HTR-8/SVneo (cell line): ENCODE results near the gene TRABD2B.
"Not testable (repeated sequence)": the region's sequence is repeated elsewhere in the genome, so short reads cannot be mapped to it uniquely, and the experiment has no call there.

Source experiments
- DNase-seq: peaks from one replicate; pipeline ENCODE4 v3.0.0; 2011; ENCODE audit warnings: low spot score, mixed read lengths; ENCODE audit not compliant: insufficient read length
- FAIRE-seq: peaks from 2 replicates; lab custom pipeline; 2011; peaks lifted over from hg19 to GRCh38; lab: Jason Lieb, UNC

TRABD2B gene

DNA sequence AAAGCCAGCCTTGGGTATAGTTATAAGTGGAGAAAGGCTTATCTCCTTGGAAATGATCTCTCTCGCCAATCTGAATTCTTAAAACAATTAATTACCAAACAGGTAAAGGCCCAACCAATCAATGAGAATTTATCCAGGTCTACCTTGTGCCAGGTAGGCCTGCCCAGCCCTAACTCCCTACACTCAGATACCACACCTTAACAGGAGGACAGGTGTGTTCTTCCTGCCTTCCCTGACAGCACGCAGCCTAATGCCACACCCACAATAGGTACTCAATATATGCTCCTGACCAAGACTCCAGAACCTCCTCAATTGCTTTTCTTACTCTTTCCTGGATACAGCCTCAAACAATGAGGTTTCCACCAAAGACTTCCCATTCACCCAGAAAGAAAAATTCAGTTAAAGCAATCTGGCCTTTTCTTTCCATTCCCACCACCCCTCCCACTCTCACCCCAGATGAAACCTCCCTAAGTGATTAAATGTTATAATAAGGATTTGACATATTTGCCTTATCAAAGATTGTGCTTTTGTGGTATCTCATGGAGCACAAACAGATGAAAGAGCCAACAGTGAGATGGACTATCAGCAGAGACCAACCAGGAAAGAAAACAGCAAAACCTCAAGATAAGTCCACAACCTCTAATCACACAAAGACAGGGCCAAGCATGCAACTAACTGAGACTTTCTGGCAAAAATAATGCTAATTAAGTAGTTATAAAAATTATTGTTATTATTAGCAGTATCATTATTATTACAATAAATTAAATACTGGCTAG is 25.6 kb downstream of the TRABD2B start:
- FAIRE-seq (no peak), DNase-seq (no peak)

DNA sequence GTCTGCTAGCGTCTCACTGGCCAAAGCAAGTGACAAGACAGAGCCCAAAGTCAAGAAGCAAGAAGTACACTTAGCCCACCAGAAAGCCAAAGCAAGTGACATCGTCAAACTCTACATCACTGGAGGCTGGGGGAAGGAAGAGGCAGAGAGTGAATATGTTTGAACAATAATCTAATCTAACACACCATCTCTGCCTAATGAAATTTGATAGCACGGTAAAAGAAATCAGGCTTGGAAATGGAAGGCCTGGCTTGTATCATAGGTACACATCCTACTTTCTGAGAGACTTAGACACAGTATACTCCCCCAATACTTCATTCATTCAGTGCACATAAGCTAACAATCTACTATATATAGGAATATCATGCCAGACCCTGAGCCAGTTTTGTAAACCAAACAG is 26.3 kb downstream of the TRABD2B start:
- FAIRE-seq (no peak), DNase-seq (no peak)

DNA sequence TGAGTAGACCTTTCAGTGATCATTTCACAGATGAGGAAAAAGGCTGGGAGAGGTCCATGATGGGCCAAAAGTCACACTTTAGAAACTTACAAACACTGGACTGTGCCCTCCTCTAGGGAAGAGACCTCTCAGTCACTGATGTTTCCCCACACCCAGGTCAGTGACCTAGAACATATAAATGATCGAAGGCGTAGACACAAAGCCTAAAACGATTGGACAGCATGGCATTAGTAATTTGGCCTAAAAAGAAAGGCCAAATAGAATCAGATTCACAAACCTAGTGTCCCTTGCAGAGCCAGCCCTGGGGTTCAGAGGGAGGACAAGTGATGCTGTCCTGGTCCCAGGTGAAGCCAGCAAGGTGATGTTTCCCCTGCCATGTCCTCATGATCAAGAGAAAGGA is 27.7 kb downstream of the TRABD2B start:
- no peak for FAIRE-seq
- DNase-seq, result no peak

DNA sequence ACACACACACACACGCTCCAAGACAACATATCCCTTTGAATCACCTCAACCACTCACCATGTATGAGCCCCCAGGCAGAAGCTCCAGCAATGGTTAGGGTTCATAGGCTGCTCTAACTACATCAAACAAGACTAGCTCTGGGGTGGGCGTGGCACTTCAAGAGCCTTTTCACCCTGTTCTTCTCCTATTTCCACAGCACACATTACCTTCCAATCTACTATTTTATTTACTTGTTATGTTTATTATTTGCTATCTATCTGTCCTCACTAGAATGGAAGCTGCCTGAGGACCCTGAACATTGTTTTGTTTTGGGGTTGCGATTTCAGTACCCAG is 28.7 kb downstream of the TRABD2B start:
- no peak for FAIRE-seq

DNA sequence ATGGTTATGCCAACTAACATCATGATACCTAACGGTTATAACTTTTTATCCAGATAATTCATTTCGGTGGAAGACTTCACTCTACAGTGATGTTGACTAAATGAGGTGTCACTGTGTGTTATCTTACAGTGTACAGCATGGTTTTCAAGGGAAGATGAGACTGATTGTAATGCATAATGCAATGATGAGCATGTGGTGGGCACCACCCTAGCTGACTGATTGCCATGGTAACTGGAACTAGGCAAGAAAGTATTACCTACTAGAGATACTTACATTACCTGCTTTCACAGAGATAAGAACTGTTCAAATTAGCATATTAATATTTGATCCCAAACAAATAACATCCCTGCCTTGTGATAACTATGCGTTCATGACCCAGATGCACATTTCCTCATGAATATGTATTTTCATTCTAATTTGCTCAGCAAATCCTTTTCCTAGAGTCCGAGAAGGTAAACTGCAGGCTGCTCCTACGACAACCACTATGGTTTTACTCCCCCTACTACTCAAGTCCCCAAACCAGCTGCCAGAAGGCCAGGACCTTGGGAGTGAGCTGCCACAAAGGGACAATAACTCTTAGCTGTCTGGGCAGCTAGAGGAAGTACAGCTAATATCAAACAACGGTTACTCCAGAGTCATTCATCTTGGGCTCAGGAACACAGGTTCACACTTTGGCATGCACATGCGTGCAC is 29.2 kb downstream of the TRABD2B start:
- DNase-seq (no peak), FAIRE-seq (no peak)

More for the DNA sequence above, 28.7 kb downstream of the TRABD2B start:
- DNase-seq, result no peak

DNA sequence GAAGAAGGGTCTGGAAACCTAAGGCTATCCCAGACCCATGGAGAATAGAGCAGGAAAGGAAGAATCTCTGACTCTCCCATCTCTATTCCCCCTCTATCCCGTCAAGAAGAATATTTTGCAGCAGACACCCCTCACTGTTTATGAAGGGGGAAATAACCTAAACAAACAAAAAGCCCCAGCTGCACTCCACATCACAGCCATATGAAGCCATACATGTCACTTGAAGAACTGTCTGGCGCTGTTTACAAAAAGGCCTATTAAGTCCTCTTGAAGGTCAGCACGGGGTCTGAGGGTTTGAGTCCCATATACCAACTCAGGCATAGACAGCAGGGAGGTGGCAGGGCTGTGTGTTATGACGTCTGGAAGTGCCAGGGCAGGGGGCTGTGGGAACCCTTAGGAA is 31.4 kb downstream of the TRABD2B start:
- FAIRE-seq (no peak), DNase-seq (no peak)

DNA sequence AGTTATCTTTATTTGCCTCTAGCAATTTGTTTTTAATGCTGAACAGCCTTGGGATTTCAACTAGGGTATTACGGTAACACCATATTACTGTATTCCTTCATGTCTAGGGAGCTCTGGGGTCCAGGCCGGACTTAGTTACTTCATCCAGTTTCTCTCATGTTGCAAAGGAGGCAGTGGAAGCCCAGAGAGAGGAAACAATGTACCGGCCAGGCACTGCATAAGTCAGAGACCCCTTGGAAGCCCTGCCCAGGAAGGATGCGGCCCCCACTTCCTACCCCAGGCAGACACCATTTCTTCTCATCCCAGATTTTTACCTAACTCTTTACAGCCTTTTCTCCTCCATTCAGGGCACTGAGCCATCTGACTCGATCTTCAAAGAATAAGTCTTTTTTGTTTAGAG is 32.5 kb downstream of the TRABD2B start:
- DNase-seq (no peak), FAIRE-seq (no peak)

DNA sequence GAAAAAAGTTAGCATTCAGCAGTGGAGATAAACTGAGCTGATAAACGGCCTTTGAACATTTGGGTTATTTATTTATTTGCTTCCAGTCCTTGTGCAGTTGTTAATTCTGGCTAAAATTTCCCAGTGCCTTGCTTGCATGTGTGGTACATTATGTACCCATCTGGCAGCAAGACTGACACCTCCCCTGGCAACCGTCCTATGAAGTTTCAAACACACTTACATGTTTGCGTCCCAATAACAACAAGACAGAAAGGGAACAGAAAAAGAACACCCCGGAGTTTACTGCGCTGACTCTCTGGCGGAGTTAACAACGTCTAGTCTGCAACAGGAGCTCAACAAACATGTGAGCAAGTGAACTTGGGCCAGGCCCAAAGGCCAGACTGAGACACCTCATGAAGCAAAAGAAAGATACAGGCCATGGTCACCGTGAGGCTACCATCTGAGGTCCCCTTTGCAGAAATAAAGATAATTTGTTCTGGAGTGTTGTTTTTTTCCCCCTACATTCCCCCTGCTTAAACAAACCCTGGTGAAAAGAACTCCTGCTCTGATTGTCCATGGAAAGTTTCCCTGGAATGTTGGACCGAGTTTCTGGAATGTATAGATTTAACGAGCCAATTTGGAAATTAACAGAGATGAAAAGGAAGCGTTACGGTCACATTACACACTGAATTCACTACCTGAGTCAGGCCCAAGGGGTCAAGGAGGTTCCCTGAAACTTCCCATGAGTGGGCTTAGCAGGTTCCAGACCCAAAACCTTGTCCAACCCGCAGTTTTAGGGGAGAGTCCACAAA is 33.4 kb downstream of the TRABD2B start:
- FAIRE-seq, result no peak

DNA sequence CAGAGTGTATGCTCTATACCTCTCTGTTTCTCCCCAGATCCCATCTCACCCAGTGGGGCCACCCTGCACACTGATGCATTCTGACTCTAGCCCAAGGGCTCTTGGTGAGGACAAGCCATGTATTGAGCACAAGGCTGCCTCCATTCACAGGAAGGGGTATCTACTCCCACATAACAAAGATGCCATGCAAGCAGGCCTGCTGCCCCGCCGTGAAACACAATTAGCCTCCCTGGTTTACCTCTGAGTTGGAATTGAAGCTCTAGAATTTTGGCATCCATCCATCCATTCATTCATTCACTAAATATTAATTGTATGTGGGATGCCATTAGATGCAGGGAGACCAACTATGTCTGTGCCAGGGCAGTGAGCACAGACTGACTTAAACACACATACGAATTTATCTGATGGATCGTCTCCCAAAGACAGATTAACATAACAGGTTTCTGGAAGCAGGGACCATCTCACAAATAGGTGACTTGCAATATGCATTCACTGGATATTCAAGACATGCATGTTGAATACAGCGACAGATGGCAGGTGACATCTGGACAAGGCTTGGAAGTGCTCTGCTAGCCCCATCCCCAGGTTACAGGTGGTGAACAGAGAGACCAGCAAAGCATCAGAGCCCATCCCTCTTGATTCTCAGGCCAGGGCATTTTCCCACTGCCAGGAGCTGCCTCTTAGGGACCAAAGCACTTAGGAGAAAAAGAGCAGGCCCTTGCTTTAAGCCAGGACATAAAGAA is 34.3 kb downstream of the TRABD2B start:
- no peak for FAIRE-seq
- no peak for DNase-seq

More for the DNA sequence above, 33.4 kb downstream of the TRABD2B start:
- no peak for DNase-seq

DNA sequence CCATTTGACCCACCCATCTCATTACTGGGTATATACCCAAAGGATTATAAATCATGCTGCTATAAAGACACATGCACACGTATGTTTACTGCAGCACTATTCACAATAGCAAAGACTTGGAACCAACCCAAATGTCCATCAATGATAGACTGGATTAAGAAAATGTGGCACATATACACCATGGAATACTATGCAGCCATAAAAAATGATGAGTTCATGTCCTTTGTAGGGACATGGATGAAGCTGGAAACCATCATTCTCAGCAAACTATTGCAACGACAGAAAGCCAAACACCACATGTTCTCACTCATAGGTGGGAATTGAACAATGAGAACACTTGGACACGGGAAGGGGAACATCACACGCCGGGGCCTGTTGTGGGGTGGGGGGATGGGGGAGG is 35.4 kb downstream of the TRABD2B start:
- DNase-seq, FAIRE-seq: not testable (repeated sequence)

DNA sequence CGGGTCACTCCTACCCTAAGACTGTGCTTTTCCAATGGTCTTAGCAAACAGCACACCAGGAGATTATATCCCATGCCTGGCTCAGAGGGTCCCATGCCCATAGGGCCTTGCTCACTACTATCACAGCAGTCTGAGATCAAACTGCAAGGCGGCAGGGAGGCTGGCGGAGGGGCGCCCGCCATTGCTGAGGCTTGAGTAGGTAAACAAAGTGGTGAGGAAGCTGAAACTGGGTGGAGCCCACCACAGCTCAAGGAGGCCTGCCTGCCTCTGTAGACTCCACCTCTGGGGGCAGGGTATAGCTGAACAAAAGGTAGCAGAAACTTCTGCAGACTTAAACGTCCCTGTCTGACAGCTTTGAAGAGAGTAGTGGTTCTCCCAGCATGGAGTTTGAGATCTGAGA is 40.7 kb downstream of the TRABD2B start:
- not testable (repeated sequence) for FAIRE-seq, DNase-seq

DNA sequence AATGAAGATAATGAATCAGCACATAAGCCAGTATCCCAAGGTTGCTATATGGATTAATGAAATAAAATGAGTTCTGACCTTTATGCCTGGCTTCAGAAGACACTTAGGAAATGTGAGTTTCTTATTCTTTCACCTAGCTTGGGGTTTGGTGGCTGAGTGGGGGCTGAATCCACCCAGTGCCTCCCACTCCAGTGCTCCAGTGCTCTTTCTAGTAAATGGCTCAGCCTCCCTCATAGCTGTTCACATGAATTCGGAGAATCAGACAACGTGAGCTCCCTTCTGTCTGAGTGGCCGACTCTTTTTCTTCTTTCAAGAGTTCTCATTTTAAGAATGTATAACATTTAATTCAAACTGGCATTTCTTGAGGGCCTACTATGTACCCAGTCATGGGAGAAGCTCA is 43.5 kb downstream of the TRABD2B start:
- FAIRE-seq, result no peak

DNA sequence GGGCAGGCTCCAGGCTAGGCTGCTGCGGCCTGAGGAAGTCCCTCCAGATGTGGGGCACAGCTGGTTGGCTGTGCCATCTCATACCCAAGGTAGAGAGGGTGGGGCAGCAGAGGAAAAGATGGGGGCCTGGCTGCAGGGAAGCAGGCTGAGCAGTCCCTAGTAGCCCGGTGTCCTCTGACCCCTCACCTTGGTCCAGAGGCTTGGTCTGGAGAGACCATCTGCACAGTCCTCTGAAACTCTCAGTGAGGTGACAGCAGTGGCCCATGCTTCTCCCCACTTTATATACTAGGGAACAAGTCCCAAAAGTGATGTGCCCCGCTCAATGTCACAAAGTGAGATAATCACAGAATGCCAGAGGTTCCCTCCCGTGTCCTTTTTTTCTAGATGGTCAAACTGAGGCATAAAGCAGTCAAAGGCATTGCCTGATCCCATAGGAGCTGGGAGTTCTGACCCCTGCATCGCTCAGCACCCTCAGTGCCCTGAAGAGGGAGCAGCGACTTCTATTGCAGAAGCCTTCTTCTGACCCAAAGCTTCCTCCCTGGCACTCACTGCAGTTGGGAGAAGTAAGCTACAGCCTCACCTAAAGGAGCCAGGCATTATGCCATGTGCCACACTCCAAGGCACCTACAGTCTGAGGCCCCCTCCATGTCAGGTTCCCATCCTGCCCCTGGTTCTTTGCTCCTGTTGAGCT is 45.5 kb downstream of the TRABD2B start:
- DNase-seq (no peak), FAIRE-seq (no peak)

More for the DNA sequence above, 43.5 kb downstream of the TRABD2B start:
- DNase-seq, result no peak

DNA sequence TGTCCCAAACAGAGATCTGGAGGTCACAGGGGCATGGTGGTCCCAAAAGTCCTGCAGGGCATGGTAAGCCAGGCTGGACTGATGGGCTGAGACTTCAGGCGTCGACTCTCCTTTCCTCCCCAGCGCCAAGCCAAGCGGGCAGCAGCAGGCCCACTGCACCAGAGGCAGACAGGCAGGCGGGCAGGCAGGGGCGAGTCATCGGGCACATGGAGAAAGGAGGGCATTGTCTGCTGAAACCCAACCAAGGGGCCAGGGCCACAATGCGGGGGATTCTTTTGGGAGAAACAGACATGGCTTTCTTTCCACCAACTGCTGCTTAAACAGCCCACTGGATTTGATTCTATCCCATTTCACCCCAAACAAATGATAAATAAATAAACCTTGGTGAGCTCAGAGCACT is 46.2 kb downstream of the TRABD2B start:
- no peak for FAIRE-seq

DNA sequence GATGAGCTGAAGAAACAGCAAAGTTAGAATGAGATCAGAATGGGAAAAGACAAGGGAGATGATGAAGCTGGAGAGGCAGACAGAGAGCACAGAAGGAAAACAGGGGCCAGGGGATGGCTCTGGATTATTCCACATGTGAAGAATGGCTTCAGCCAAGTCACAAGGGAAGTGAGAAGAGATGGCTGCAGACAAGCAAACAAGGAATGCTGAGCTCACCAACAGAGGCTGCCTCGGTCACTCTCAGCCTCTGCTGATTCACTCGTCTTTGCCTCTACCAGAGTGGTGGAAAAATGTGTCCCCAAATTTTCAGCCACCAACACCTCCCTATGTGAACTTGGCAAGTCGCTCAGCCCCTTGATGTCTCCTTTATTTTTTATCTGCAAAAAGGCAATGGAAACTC is 46.7 kb downstream of the TRABD2B start:
- DNase-seq (no peak), FAIRE-seq (no peak)

More for the DNA sequence above, 46.2 kb downstream of the TRABD2B start:
- DNase-seq, result no peak

DNA sequence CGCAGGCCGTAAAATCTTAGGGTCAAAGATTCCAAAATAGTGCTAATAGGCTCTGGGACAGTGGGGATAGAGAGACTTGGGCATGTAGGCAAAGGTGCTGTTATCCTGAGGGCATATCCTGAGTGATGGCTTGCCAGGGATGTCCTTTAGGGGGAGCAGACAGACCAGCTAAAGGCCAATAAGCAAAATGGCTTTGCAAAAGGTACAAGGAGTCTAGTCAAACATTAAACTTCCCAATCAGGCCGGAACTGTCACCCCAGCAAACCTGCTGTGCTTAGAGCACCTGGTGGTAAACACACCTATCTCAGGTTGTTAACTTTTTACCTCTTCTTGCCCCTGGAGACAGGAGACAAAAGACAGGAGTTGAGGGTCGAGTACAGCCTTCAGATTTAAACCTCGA is 49.1 kb downstream of the TRABD2B start:
- no peak for DNase-seq
- FAIRE-seq, result no peak

DNA sequence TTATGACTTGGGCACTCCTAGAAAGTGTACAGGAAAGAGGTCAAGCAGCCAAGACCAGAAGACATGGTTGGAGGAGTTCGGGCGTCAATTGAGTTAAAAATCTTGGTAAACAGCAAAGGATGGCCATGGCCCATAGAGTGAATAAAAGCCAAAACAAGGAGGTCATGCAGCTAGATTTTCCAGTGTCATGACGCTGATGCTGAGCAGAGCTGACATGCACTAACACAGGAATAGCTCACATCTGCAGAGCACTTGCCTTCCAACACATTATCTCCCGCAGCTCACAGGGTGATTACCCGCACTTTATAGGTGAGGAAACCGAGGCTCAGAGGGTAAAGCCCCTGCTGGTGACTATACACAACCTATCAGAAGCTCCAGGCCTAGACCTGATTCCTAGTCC is 49.7 kb downstream of the TRABD2B start:
- no peak for FAIRE-seq
- no peak for DNase-seq

DNA sequence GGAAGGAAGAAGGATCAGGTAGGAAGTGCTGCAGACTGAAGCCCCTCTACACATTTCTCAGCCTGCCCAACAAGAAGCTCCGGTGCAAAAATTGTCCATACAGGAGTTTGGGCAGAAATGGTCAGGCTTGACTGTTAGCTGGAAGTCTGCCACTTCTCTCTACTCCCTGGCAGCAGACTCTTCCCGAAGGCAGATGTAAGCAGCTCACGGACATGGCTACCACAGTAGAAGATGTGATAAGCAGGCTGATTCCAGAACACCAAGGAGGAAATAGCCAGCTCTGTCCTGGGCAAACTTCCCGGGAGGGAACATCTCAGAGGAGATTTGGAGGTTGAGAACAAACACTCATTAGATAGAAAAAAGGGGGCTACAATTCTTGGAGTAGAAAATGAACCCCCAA is 52.6 kb downstream of the TRABD2B start:
- DNase-seq (no peak), FAIRE-seq (no peak)

DNA sequence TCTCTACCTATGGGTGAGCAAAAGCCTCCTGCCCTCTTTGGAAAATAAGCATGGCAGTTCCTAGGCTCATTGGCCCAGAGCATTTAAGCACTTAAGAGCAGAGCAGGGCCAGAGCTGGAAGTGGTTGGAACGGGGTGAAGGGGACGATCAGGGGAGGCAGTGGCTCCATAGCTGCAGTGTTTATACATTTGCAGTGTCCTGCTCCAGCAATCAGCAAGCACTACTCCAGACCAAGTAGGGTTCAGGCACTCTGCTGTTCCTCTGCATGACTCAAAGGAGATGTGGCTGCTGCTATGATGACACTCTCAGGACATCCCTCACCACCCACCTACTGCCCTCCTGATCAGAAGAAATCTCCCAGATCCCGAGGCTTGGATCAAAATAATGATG is 55.0 kb downstream of the TRABD2B start:
- DNase-seq (no peak), FAIRE-seq (no peak)
